Bronchus fibroblast of lung (primary cell): ENCODE results near the gene MRFAP1L1. TPM values are rescaled to one million over a fixed set of nuclear protein-coding genes. Genes with fewer than 3 reads are reported as not detected.

Source experiments
- total RNA-seq: library from RNA; depleted of rRNA; stranded (reverse); fragments of >200 nt; gene quantifications from 2 replicates; pipeline ENCODE4 v1.2.3, GENCODE V29; 2015

Gene MRFAP1L1
- 34.5 and 48.4 TPM in 2 replicates for total RNA-seq

GRCh38 chr4:6709230-6710114 is at the start of gene MRFAP1L1:
Gene MRFAP1L1 (minus strand): TSS chr4:6709865. CDS start chr4:6709629, 236 bp downstream.

DNA sequence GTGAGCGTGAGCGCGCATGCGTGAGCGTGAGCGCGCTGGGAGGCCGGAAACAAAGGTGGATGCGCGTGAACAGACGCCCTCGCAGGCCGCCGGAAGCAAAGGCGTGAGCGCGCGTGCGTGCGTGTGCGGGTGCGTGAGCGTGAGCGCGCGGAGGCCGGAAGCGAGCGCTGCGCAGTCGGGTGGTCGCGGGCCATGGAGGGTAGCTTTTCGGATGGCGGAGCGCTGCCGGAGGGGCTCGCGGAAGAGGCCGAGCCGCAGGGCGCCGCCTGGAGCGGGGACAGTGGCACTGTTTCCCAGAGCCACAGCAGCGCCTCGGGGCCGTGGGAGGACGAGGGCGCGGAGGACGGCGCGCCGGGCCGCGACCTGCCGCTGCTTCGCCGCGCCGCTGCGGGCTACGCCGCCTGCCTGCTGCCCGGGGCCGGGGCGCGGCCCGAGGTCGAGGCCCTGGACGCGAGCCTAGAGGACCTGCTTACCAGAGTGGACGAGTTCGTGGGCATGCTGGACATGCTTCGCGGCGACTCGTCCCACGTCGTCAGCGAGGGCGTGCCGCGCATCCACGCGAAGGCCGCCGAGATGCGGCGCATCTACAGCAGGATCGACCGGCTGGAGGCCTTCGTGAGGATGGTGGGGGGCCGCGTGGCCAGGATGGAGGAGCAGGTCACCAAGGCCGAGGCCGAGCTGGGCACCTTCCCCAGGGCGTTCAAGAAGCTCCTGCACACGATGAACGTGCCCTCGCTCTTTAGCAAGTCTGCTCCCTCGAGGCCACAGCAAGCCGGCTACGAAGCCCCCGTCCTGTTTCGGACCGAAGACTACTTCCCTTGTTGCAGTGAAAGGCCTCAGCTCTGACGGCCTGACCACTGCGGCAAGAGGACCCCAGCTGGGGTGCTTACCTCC is 6.6 kb upstream of the MRFAP1L1 start, which contains the start of gene BLOC1S4:
TSS of gene BLOC1S4 (plus strand) at position 157 of the 894 bp plus-strand sequence. CDS start at position 193, 36 bp downstream.

DNA sequence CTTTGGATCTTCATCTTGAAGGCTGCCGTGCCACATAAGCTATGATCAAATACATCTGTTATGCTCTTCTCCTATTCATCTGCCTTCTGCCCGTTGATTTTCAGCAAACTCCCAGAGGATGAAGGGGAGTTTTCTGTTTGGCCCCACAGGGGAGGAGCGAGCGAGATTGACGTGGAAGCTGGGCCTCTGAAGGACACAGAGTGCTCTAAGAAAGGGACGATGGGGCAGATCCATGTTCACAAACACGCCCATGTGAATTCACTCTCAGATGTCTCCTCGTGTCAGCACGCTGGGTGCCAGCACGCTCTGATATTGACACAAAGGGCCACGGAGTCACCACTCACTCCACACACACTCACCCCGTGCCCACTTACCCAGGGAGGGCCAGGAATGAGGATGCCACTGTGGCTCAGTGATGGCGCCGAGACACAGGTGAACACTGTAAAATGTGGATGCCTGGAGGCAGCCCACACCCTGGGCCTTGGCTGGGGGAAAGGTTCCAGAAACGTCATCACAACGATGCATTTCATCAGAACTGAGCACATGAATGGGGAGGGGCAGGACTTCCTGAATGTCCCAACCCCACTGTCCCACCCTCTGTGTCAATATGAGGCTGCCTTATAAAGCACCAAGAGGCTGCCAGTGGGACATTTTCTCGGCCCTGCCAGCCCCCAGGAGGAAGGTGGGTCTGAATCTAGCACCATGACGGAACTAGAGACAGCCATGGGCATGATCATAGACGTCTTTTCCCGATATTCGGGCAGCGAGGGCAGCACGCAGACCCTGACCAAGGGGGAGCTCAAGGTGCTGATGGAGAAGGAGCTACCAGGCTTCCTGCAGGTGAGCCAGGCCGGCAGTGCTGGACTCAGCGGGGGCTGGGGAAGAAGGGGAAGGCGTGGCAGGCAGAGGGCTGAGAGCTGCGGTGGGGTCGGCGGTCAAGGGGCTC is 16.2 kb downstream of the MRFAP1L1 start, which contains the start of gene S100P:
TSS of gene S100P (plus strand) at position 648 of the 946 bp plus-strand sequence. CDS start at position 703, 55 bp downstream.

Other genes starting within 250 kb of the MRFAP1L1 start
- 0.15 and 1.0 TPM in 2 replicates for gene PPP2R2C, start 237.3 kb downstream of the MRFAP1L1 start, total RNA-seq
- 19.5 and 23.0 TPM in 2 replicates for gene MAN2B2, start 134.7 kb downstream of the MRFAP1L1 start, total RNA-seq
- 221 and 242 TPM in 2 replicates for gene MRFAP1, start 69.2 kb downstream of the MRFAP1L1 start, total RNA-seq
- not detected in 2 replicates for gene S100P, start 16.0 kb downstream of the MRFAP1L1 start, total RNA-seq
- 22.1 and 25.9 TPM in 2 replicates for gene BLOC1S4, start 6.3 kb upstream of the MRFAP1L1 start, total RNA-seq
- gene KIAA0232, start 72.9 kb upstream of the MRFAP1L1 start, total RNA-seq = 10.6 and 10.9 TPM in 2 replicates
- 28.1 and 31.4 TPM in 2 replicates for gene TBC1D14, start 200.0 kb upstream of the MRFAP1L1 start, total RNA-seq